HG02981 (cell line): Measurements from ENCODE around the gene KPNA6.

ENCODE experiments used
- ATAC-seq: cut with Tn5 transposase; IDR thresholded peaks from one replicate; pipeline ENCODE4 v1.9.1; 2021; ENCODE audit warnings: mild to moderate bottlenecking, moderate library complexity; ENCODE audit not compliant: unreplicated experiment

Gene KPNA6

DNA sequence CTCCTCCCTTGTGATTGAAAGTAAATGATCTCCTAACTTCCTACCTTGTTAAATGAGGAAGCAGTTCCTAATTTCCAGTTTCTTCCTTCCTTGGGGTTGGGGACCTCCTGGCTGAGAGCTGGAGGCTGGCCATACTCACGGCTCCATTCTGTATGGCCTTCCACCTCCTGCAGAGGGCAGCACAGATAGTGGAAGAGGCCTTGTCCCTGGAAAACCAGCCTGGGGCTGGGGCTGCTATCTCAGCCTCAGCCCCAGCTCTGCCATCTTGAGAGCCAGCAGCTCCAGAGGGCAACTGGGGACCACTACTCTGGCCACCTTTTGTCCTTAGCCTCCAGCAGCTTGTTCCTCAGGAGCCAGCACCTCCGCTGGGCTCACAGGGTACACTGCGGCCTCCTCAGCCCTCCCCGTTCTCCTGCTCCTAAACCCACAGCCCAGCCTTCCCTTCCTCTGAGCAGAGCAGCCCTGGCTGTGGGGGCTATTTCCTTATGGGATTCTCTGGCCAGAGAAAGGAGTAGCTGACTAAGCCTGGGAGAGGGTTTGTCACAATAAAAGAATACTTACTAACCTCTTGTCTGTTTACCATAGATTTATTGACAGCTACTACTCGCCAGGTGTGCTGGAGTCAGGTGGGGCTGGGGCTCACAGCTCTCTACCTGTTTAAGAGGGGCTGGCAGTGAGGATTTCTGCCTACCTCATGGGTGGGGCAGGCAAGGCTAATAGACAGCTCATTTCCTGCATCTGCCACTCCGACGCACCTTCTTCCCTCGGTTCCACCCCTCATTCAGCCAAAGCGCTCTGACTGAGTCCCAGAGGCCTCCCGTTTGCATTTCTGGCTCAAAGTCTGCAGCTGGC, 108.0 kb downstream of the KPNA6 start:
- peak; percentile 50 for ATAC-seq

DNA sequence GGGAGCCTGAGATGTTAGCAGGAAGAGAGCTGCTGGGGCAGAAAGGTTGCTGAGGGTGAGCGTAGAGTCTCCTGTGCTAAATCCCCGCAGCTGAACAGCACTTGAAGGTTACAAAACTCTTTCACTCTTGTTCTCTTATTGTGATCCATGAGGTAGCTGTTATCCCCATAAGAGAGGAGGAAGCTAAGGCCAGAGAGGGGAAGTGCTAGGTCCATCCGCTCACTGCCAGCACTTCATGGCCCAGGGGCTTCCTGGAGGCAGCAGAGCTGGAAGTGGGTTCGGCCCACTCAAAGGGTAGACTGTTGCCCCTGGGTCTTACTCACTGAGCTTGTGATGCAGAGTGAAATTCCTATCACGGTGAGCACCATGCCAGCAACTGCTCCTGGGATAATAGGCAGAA, 108.7 kb downstream of the KPNA6 start:
- no peak for ATAC-seq

GRCh38 chr1:32219022-32219421, 111.2 kb downstream of the KPNA6 start:
- no peak for ATAC-seq

DNA sequence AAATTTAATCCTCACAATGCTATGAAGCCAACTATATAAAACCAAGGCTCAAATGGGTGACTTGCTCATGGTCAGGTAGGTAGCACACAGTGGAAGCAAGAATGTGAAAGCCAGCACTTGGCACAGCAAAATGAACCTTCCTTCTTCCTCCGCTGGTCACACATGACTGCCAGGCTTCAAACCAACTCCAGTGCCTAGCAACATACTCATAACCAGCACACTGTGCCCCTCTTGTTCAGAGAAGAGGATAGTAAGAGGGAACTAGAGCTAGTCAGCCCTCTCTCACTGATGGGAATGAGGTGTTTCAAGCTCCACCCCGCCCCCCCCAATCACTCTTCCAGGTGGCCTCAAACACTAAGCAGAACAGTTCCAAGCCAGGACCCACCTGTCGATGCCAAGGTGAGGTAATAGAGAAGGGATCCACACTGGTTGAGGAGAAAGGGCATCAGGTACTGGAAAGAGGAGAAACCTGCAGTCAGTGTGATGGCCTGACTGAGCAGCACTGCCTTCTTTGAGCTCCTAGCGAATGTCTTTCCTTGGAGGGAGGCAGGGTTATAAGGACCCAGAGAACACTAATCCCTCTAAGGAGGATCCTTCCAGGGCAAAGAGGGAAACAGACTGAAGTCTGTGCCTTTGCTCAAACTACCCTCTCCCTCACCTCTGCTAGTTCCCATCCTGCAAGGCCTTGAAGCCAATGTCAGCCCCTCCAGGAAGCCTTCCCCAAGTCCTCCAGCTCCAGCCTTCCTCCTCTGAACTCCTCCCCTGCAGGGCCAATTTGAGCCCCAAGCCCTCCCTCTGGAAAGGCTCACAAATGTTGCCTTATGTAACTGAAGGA, 113.1 kb downstream of the KPNA6 start:
- no peak for ATAC-seq

- no peak for ATAC-seq
Observed at GRCh38 chr1:32221581-32221979, 113.7 kb downstream of the KPNA6 start.

GRCh38 chr1:32221980-32222755, 114.3 kb downstream of the KPNA6 start, which contains the start of the genes EIF3I and TMEM234:
TSS of gene EIF3I (plus strand) at chr1:32222407. CDS start at chr1:32222442, 35 bp downstream.
TSS of gene TMEM234 (minus strand) at chr1:32222353. CDS start at chr1:32222322, 31 bp downstream.
- ATAC-seq = peak; percentile 84

DNA sequence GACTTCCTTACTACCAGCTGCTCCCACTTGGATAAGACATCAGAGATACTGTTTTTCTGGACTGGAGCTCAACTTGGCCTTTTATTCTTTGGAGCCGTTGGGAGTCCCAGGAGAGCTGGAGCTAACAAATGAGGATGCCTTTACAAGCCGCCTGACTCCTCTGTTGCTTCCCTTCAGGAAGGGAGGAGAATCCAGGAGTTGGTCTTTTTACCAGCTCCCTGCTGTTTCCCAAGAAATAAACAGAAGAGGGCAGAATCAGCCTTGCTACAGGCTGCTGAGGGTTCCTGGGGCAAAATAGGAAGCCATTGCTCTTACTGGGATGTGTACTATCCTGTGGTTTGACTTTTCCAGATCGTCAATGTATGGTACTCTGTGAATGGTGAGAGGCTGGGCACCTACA, 115.8 kb downstream of the KPNA6 start:
- no peak for ATAC-seq

- no peak for ATAC-seq
Observed at GRCh38 chr1:32224285-32224684, 116.4 kb downstream of the KPNA6 start.
